GF-D8 (cell line): Measurements from ENCODE around the gene CYP24A1.

Experiments
- DNase-seq: peaks from one replicate; lab custom pipeline; 2025; lab: John Stamatoyannopoulos, UW

Gene CYP24A1

DNA sequence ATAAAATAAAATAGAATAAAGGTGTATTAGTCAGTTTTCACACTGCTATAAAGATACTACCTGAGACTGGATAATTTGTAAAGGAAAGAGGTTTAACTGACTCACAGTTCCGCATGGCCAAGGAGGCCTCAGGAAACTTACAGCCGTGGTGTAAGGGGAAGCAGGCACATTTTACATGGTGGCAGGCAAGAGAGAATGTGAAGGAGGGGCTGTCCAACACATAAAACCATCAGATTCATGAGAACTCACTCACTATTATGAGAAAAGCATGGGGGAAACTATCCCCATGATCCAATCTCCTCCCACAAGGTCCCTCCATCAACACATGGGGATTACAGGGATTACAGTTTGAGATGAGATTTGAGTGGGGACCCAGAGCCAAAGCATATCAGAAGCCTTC, 62.3 kb downstream of the CYP24A1 start:
- DNase-seq: no peak

DNA sequence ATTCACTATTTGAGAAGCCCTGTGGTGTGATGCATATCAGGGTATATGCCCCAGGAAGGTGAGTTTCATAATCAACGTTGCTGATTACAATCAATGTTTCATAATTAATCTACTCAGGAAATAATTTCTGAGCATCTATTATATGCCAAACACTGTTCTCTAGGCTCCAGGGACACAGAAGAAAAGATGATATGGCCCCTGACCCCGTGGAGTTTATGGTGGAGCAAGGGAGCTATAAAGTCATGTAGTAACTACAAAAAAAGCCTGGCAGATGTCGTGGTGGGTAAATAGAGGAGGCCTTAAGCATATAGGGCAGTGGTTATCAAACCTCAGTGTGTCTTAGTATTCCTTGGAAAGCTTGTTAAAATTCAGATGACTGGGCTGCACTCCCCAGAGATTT, 63.3 kb downstream of the CYP24A1 start:
- no peak for DNase-seq

DNA sequence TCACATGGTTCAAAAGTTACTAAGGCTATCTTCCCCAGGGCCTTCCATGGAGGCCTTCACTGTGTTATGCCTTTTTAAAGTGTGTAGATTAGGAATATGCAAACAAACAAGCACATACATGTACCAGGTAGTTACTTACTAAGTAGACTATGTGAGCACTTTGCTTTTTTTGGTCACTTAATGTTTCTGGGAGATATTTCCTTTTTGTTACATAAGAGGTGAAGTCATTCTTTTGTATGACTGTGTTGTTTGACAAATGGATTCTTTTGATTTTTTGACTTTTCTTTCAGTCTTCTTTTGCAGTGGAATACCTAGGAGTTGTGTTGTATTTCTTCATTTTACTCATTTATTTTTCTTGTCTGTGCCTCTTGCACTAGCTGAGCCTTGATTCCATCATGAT, 63.7 kb downstream of the CYP24A1 start:
- DNase-seq: no peak

DNA sequence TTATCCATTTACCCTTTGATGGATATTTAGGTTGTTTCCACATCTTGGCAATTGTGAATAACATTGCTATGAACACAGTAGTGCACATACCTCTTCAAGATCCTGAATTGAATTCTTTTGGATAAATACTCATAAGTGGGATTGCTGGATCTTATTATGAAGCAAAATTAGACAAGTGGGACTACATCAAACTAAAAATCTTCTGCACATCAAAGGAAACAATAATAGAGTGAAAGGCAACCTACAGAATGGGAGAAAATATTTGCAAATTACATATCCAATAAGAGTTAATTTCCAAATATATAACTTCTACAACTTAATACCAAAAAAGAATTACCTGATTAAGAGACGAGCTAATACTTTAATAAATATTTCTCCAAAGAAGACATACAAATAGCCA, 65.0 kb downstream of the CYP24A1 start:
- DNase-seq: no peak

DNA sequence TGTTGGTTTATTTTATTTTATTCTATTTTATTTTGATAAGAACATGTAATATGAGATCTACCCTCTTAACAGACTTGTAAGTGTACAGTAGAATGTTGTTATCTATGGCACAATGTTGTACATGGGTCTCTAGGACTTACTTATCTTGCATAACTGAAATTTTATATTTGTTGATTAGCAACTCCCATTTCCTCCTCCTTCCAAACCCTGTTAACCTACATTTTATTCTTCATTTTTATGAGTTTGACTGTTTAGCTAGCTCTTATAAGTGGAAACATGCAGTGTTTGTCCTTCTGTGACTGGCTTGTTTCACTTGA, 65.5 kb downstream of the CYP24A1 start:
- no peak for DNase-seq

DNA sequence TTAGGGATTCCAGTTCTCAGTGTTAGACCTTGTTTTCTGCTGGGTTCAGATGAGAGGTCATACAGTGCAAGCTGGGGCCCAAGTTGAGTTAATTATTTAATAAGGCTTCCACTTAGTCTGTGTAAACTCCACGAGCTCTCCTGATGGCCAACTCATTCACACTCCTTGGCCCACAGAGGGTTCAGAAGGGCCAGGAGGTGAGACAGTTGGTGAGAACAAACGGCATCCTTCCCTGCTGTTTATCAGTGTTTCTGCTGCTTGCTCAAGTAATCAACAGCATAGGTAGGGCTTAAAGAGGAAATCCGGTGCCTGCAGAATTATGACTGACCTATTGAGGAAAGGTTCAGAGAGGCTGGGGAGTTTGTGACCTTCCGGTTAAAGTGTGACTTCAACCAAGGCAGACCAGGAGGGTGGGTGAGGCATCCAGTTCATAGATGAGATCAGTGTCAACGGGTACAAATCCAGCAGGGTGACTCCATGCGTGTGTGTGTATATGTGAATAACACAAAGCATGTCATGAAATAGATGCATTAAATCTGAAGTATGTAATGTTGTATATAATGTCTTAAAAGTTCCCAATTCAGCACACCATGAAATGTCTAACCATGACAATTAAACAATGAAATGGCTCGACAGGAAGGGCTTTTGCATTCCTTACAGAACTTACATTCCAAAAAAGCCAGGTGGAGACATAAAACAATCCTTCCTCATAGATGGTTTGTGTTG, 66.0 kb downstream of the CYP24A1 start:
- DNase-seq: no peak

DNA sequence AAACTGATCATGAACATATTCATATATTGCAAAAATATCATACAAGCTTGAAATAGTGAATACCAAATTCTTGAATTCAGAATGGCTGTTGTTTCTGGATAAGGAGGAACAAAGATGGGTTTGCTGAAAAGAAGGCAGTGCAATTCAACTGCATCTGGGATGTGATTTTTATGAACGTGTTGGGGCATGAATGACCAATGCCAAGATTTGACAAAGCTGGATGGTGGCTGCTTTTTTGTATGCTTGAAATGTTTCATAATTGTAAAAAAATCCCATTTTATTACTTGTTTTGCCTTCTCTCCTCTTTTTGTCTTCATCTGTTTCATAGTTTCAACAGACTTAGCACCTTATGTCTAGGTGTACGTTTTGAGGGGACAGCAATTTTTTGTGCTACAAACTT, 66.6 kb downstream of the CYP24A1 start:
- DNase-seq: no peak

DNA sequence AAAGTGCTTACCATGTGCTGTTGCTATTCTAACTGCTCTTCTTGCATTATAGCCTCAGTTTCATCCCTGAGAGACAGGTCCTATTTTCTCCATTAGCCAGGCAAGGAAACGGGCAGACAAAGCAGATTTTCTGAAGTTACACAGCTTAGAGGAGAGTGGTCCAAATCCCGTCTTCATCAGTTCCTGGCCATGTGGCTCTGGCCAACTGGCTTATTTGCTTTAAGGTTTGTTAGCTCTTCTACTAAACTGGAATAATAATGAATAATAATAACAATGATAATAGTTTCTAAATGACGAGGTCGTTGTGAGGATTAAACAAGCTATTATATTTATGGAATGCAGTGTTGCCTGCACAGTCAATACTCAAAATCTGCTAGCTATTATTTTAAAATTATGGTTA, 67.6 kb downstream of the CYP24A1 start:
- DNase-seq: no peak

DNA sequence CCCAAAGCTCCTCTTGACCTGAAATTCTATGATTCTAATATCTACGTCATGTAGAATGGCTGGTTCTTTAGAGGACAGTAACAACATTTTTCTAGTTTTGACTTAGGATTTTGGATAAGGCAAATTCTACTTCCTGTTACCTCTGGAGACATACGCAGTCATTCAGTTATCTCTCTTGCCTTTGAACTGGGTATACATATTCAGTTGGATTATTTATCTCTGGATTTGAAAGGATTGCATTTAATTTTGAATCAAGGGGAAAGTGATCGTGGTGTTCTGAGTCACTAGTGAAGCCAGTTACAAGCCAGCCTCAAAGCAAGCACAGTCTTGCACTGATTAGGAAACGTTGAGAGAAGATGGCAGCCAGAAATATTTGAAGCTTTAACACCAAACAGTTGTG, 68.1 kb downstream of the CYP24A1 start:
- no peak for DNase-seq

DNA sequence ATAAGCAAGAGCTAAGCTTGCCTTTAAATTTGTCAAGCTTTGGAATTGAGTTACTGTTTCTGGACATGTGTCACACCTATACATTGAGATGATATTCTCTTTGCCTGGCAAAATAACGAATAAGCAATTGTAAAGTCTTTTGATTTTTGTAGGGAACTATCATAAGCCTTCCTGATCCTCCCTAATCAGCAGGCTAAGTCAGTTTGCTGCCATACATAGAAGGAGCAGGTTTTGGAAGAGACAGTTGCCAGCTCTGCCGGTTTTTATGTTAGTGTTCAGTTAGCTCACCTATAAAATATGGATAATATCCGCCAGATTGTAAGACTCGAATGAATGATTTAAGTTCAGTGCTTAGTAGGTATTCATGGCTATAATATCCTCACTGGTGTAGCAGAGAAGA, 69.0 kb downstream of the CYP24A1 start:
- no peak for DNase-seq

DNA sequence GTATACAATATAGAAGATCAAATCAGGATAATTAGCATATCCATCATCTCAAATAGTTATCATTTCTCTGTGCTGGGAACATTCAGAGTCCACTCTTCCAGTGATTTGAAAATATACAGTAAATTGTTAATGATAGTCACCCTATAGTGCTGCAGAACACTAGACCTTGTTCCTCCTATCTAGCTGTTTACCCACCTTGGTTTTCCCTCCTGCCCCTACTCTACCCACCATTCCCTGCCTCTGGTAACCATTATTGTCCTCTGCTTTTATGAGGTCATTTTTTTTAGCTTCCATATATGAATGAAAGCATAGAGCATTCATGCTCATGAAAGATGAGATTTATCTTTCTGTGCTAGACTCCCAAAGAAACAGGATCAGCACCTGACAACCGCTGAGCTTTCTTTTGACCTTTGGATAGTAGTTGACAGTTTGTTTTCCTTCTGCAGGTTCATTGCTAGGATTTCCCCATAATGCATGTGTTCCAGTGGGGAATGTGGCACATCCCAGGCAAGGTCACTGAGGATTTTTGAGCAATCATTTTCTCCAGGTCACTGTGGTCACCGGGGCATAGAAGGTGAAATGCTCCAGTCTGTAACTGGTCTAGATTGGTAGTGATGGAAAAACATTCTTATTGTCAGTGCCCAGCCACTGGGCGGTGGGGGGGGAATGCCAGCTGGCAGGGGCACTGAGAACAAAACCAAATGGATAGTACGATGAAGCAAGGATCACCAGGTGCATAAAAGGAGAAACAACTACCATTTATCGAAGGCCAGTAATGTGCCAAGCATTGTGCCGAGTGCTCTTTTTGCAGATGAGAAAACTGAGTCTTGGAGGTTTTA, 69.8 kb downstream of the CYP24A1 start:
- DNase-seq: no peak
